Measurements from ENCODE around the gene POLRMT.
"Not testable (repeated sequence)": the region's sequence is repeated elsewhere in the genome, so short reads cannot be mapped to it uniquely, and the experiment has no call there.

Gene POLRMT

GRCh38 chr19:629515-629914 lies 3.8 kb downstream of the POLRMT start:
- not testable (repeated sequence) for DNase-seq (ENCODE audit: low spot score); FAIRE-seq

GRCh38 chr19:628168-628567 lies 5.2 kb downstream of the POLRMT start:
- FAIRE-seq (no peak), DNase-seq (ENCODE audit: low spot score) (no peak)

DNA sequence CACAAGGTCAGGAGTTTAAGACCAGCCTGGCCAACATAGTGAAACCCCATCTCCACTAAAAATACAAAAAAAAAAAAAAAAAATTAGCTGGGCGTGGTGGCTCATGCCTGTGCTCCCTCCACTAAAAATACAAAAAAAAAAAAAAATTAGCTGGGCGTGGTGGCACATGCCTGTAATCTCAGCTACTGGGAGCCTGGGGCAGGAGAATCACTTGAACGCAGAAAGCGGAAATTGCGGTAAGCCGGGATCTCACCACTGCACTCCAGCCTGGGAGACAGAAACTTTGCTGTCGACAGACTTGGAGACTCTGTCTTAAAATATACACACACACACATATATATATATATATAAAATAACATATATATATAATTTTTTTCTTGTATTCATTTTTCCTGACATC lies 6.8 kb downstream of the POLRMT start:
- FAIRE-seq; DNase-seq (ENCODE audit: low spot score): not testable (repeated sequence)

DNA sequence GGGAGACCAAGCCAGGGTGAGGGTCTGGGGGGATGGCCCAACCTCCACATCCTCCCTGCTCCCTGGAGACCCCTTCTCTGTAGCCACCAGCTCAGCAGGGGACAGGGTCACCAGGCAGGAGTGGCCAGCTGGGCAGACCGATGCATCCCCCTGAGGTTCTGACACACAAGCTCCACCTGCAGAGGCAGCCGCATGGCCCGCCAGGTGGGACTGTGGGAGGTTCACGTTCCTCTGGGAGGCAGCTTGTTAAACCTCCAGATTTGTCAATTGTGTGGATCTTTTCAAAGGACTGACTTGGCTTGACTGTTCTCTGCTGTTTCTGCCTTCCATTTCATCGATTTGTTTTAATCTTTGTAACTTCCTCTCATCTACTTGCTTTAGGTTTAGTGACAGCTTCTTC lies 8.1 kb downstream of the POLRMT start:
- no peak for FAIRE-seq

GRCh38 chr19:624433-625109 lies 8.8 kb downstream of the POLRMT start:
- FAIRE-seq (peak; percentile 20), DNase-seq (ENCODE audit: low spot score) (no peak)

More for the DNA sequence above, 8.1 kb downstream of the POLRMT start:
- no peak for DNase-seq (ENCODE audit: low spot score)

DNA sequence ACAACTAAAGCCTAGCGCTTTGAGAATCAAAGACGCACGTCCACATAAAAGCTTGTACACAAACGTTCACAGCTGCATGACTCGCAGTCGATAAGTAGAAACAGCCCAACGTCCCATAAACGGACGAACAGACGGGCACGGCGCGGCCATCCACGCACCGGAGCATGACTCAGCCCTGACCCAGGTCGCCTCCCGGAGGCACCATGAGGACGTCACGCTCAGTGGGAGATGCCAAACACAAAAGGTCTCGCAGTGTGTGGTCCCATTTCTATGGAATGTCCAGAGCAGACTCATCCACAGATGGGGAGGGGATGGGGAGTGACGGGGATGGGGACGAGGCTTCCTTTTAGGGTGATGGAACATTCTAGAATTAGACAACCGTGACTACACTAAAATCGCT lies 9.4 kb downstream of the POLRMT start:
- DNase-seq (ENCODE audit: low spot score) = no peak
- FAIRE-seq = no peak

GRCh38 chr19:623175-623916 lies 10.0 kb downstream of the POLRMT start:
- DNase-seq (ENCODE audit: low spot score) = no peak
- no peak for FAIRE-seq

GRCh38 chr19:622666-623065 lies 10.7 kb downstream of the POLRMT start:
- no peak for DNase-seq (ENCODE audit: low spot score)
- no peak for FAIRE-seq

- FAIRE-seq = no peak
- no peak for DNase-seq (ENCODE audit: low spot score)
Observed at GRCh38 chr19:621819-622218, 11.5 kb downstream of the POLRMT start.

DNA sequence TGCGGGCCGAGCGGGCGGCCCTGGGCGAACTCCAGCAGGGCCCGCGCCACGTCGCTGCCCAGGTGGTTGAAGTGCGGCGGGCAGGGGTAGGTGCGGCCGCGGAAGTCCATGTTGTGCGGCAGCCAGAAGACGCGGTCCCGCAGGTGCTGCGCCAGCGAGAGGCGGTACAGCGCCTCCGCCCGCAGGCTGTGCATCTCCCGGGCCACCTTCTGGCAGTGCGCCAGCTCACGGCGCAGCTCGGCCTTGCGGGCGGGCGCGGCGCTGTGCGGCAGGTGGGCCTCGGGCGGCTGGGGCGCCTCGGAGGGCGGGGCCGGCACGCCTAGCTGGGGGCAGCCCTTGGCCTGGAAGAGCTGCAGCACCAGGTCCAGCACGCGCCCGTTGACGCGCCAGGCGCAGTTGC lies 12.1 kb downstream of the POLRMT start:
- peak; percentile 44 for FAIRE-seq

DNA sequence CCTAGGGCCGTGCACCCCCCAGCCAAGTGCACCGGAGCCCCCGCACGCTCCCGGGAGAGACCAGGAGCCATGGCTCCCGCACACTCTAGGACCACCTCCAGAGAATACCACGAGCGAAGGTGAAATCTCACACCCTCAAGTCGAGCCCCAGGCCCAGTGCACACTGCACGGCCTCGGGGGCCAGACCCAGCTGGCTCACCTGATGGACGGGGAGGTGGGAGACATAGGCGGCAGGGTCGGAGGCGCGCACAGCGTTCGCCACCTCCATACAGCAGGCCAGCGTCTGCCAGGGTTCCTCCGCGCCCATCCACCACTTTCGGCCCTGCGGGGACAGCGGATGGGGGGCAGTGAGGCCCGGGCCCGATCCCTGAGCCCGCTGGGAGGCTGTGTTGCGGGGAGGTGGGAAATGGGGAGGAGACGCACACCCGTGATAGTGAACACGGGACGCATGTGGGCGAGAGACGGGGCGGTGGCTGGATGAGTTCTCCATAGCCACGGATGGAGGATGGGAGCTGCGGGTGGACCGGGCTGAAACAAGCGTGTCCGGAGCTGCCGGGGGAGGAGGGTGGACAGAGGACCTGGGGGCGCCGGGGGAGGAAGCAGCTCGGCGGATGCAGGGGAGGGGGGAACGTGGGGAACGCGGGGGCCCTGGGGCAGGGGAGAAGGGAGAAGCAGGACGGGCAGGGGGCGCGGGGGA lies 13.0 kb downstream of the POLRMT start:
- no peak for FAIRE-seq
- DNase-seq (ENCODE audit: low spot score) = no peak

More for the DNA sequence above, 12.1 kb downstream of the POLRMT start:
- DNase-seq (ENCODE audit: low spot score) = not testable (repeated sequence)

GRCh38 chr19:619286-620002 lies 13.9 kb downstream of the POLRMT start:
- DNase-seq (ENCODE audit: low spot score) (no peak), FAIRE-seq (no peak)

DNA sequence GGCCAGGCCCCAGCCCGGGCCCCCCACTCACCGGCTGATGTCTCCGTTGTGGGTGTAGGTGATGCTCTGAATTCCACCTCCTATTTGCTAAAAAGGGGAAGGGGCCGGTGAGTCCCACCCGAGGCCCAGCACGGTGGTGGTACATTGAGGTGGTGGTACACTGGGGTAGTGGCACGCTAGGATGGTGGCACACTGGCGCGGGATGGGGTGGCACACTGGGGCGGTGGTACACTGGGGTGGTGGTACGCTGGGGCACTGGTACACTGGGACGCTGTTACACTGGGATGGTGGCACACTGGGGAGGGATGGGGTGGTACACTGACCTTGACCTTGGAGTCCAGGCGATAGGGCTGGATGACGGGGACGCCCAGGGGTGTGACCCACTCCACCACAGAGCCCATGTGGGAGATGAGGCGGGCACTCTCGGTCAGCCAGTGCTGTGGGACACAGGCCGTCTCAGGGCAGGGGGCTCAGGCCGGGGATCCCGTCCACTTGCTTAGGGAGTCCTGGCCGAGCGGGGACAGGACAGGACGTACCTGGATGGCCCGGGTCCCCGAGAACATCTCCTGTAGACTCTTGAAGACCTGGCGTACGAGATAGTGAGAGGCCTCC lies 14.6 kb downstream of the POLRMT start:
- FAIRE-seq = no peak
- DNase-seq (ENCODE audit: low spot score) = no peak

DNA sequence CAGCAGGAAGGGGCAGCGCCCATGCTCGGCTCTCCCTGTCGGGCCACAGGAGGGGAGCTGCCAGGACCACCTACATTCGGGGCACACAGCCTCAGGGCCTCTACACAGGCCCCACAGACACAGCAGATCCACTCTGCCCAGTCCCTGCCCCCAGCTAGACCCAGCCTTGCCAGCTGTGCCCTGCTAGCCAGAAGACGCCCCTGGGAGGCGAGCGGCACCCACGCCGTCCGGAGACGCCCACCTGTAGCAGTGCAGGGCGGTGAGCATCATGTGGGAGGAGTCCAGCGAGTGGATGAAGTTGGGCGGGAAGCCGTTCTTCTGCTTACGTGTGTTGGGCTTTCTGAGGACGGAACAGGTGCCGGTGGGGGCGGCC lies 15.1 kb downstream of the POLRMT start:
- DNase-seq (ENCODE audit: low spot score) = no peak
- FAIRE-seq = no peak

DNA sequence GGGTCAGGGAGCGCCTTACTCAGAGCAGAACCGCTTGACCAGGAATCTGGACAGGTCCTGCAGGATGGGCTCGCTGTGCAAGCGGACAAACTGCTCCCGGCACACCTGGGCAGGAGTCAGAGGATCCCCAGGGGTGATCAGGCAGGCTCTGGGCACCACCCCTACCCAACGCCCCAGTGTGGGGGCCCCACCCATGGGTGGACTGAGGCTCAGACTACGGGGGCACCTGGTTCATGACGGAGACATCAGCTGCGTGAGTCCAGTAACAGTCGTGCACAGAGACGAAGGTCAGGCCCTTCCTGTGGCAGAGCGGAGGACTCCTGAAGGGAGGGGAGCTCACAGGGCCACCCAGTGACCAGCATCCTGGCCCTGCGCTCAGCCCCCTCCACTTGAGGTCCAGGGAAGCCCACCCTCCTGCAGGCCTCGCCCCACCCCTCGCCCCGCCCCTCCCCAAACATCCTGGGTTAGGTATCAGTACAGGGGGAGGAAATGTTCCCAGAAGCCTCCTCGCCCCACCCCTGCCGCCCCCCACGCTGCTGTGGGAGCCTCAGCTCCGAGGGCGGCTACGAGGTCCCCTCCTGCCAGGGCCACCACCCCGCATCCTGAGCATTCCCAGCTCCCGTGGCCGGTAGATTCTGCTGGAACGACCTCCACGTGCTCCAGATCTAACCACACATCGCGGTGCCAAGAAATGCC lies 15.6 kb downstream of the POLRMT start:
- FAIRE-seq (no peak), DNase-seq (ENCODE audit: low spot score) (no peak)

DNA sequence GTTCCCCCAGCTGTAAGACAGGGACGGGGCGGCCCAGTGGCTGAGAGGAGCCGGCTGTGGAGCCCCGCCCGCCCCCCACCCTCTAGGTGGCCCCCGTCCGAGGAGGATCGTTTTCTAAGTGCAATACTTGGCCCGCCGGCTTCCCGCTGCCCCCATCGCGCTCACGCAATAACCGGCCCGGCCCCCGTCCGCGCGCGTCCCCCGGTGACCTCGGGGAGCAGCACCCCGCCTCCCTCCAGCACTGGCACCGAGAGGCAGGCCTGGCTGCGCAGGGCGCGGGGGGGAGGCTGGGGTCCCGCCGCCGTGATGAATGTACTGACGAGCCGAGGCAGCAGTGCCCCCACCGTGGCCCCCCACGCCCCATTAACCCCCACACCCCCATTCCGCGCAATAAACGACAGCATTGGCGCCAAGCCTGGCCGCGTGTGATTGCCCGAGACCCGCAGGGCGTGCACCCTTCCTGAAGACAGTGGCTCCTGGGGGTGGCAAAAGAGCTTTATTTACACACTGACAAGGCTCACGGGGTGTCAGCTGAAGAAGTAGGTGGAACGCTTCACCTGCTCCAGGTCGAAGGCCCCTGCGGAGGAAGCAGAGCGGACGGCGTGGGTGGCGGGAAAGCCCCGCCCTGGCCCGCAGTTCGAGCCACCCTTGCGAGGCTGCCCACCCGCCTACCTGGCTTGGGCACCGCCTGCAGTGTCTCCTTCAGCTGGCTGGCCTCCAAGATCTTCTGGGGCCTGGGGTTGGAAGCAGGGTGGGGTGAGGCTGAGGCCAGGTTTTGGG lies 16.4 kb downstream of the POLRMT start:
- DNase-seq (ENCODE audit: low spot score) (no peak), FAIRE-seq (no peak)

DNA sequence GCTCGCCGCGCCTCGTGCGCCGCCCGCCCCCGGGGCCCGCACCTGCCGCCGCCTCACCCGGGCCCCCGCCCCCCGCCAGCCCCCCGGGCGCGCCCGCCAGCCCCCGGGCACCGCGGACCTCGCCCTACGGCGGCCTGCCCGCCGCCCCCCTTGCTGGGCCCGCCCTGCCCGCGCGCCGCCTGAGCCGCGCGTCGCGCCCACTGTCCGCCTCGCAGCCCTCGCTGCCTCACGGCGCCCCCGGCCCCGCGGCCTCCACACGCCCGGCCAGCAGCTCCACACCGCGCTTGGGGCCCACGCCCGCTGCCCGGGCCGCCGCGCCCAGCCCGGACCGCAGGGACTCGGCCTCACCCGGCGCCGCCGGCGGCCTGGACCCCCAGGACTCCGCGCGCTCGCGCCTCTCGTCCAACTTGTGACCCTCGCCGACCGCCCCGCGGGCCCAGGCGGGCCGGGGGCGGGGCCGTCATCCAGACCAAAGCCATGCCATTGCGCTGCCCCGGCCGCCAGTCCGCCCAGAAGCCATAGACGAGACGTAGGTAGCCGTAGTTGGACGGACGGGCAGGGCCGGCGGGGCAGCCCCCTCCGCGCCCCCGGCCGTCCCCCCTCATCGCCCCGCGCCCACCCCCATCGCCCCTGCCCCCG lies 17.2 kb downstream of the POLRMT start:
- FAIRE-seq = no peak
- no peak for DNase-seq (ENCODE audit: low spot score)

DNA sequence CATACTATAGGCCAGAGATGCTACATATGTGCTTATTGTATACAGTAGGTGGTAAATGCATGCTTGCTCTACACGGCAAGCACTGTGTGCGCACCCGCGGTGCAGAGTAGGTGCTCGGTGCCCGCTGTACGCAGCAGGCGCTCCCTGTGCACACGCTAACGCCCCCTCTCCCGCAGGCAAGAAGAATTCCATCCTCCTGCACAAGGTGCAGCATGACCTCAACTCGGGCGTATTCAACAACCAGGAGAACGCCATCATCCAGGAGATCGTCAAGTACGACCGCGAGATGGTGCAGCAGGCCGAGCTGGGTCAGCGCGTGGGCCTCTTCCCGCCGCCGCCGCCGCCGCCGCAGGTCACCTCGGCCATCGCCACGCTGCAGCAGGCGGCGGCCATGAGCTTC lies 17.7 kb downstream of the POLRMT start:
- DNase-seq (ENCODE audit: low spot score) (no peak), FAIRE-seq (no peak)
